Stimulated activated CD4-positive, alpha-beta T cell treated with anti-CD3 and anti-CD28 coated beads, Interleukin-4, amount 100 ng/mL, for 48 hours (primary cell): ENCODE data around the gene EPHX1.
"Not testable (repeated sequence)": the region's sequence is repeated elsewhere in the genome, so short reads cannot be mapped to it uniquely, and the experiment has no call there.

ENCODE experiments used
- DNase-seq, 2 donors: peaks; one replicate each; pipeline ENCODE4 v3.0.0-alpha.2; 2020; ENCODE audit warnings: low read depth in 2 of 2

The EPHX1 gene

DNA sequence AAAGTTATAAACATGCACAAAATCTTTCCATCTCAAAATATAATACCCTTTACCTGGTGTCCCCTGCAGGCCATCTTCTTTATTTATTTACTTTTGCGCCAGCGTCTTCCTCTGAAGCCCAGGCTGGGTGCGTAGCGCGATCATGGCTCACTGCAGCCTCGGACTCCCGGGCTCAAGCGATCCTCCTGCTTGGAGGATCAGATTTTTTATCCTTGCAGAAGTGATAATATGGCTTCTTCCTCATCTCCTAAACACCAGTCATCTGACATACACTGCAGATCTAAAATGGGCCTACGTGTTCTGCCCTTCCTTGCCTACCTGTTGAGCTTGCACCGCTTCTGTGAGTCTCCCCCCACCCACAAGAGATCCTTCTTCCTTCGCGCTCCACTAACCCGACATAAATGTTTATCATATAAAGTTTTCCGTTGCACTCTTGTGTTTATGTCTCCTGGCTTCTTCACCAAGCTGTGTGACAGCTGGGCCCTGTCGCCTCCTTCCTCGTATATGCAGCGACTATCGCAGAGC is 32.8 kb upstream of the EPHX1 start:
- no peak for DNase-seq

- peak; percentile 95 to 97 for DNase-seq
Observed at GRCh38 chr1:225777583-225778336, 32.2 kb upstream of the EPHX1 start, which contains the start of gene SRP9. SRP9 (plus strand) TSS chr1:225777826; CDS start chr1:225777941, 115 bp downstream.

GRCh38 chr1:225778337-225778669 is 31.6 kb upstream of the EPHX1 start:
- DNase-seq: no peak

GRCh38 chr1:225779165-225779564 is 30.8 kb upstream of the EPHX1 start:
- DNase-seq: not testable (repeated sequence)

GRCh38 chr1:225780134-225780533 is 29.8 kb upstream of the EPHX1 start:
- DNase-seq: no peak

DNA sequence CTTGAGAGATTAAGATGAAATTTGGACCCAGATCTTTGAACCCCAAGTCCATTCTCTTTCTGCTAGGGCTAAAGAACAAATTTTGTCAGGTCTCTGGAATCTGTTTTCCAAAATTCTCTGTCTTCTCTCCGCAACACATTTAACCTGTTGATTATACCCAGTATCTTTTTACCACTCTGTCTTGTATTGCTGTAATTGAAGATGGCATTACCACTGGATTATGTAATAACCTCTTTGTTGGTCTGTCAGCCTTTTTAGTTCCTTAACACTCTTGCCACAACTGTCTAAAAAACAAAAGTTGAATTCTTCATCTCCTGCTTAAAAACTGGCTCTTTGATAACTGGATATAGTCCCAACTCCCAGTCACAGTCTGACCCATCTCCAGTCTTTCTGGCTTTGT is 29.3 kb upstream of the EPHX1 start:
- no peak for DNase-seq

DNA sequence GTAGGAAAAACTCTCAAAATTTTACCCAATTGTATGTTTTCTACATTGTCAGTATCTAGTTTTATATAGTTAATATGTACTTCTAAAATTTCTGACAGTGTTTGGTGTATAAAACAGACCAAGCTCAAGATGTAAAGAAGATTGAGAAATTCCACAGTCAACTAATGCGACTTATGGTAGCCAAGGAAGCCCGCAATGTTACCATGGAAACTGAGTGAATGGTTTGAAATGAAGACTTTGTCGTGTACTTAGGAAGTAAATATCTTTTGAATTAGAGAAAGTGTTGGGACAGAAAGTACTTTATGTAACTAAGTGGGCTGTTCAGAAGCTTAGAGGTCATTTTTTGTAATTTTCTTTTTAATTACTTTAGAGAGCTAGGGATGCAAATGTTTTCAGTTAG is 20.8 kb upstream of the EPHX1 start:
- not testable (repeated sequence) for DNase-seq

- no peak for DNase-seq
Observed at GRCh38 chr1:225794954-225795353, 15.0 kb upstream of the EPHX1 start.

DNA sequence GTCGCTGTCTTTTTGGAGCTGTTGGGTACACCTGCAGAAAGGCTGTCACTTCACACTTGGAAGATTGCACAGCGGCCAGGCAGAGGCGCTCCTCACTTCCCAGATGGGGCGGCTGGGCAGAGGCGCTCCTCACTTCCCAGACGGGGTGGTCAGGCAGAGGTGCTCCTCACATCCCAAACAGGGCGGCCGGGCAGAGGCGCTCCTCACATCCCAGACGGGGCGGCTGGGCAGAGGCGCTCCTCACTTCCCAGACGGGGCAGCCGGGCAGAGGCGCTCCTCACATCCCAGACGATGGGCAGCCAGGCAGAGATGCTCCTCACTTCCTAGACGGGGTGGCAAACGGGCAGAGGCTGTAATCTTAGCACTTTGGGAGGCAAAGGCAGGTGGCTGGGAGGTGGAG is 13.8 kb upstream of the EPHX1 start:
- DNase-seq: not testable (repeated sequence)

DNA sequence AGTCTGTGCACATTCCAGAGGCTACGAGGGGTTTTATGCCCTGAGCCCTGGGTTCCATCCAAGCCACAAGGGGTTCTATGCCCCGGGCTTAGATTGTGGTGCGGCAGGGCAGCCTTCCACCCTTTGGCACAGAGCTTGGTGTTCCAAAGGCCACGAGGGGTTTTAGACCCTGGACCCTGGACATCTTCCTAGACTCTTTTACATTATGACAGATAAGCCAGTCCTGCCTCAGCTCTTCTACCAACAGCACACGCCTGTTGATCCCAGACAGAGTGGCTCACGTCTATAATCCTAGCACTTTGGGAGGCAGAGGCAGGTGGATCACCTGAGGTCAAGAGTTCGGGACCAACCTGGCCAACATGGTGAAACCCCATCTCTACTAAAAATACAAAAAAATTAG is 8.8 kb upstream of the EPHX1 start:
- not testable (repeated sequence) for DNase-seq

DNA sequence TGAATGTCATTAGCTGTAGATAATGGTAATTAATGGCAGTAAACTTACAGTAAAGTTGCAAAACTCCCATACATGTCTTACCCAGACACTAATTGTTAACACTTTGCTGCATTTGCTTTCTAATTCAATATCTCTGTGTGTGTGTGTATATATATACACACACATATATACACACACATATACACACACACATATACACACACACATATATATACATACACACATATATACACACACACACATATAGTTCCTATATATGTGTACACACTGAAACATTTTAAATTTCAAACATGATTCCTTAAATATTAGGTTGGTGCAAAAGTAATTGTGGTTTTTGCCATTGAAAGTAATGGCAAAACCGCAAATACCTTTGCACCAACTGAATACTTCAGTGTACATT is 3.7 kb upstream of the EPHX1 start:
- DNase-seq: no peak

DNA sequence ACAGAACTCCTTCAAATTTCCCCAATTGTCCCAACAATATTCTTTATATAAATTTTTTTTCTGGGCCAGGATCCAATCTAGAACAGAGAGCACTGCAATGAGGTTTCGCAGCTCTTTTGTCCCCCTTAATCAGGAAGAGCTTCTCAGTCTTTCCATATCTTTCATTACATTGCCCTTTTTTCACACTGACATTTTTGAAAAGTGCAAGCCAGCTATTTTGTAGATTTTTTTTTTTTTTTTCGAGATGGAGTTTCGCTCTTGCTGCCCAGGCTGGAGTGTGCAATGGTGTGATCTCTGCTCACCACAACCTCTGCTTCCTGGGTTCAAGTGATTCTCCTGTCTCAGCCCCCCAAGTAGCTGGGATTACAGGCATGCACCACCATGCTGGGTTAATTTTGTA is 3.2 kb upstream of the EPHX1 start:
- DNase-seq: not testable (repeated sequence)

DNA sequence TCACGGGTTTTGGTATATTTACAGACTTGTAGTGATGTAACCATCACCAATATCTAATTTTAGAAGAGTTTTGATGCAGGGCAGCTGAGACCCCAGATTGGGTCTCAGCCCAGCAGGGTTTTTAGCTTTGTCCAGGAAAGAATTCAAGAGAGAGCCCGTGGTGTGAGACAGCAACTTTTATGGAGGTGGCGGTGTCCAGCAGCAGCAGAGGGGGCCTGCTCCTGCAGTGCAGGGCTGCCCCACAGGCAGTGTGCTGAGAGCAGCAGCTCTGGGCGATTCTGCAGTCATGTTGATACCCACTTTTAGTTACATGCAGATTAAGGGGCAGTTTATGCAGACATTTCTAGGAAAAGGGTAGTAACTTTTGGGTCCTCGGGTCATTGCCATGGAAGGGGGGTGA is 1.8 kb upstream of the EPHX1 start:
- no peak for DNase-seq

DNA sequence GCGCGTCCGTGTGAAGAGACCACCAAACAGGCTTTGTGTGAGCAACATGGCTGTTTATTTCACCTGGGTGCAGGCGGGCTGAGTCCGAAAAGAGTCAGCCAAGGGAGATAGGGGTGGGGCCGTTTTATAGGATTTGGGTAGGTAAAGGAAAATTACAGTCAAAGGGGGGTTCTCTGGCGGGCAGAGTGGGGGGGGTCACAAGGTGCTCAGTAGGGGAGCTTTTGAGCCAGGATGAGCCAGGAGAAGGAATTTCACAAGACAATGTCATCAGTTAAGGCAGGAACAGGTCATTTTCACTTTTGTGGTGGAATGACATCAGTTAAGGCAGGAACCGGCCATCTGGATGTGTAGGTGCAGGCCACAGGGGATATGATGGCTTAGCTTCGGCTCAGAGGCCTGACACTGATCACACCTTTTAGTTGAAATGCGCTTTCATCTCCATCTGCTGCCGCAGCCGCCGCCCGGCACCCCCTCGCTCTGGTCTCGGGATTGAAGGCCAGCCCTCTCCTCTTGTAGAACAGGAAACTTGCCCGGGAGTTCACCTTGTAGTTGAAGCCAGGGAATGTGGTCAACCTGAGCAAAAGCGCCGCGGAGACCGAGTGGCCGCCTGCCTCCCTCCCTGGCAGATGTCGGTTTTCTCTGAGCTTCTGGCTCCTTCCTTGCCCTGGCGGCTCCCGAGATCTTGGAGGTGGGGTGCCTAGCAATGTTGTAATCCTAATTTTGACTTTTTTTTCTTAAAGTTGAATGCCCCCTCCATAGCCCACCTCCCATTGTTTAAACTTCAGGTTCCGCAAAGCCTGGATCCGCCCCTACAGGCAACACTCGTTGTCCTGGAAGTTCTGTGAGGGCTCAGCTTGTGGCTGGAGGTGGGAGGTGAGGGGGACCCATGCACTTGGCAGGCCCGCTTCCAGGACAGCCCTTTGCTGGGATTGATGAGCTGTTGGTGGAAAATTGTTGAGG is 935 bp downstream of the EPHX1 start:
- not testable (repeated sequence) for DNase-seq

DNA sequence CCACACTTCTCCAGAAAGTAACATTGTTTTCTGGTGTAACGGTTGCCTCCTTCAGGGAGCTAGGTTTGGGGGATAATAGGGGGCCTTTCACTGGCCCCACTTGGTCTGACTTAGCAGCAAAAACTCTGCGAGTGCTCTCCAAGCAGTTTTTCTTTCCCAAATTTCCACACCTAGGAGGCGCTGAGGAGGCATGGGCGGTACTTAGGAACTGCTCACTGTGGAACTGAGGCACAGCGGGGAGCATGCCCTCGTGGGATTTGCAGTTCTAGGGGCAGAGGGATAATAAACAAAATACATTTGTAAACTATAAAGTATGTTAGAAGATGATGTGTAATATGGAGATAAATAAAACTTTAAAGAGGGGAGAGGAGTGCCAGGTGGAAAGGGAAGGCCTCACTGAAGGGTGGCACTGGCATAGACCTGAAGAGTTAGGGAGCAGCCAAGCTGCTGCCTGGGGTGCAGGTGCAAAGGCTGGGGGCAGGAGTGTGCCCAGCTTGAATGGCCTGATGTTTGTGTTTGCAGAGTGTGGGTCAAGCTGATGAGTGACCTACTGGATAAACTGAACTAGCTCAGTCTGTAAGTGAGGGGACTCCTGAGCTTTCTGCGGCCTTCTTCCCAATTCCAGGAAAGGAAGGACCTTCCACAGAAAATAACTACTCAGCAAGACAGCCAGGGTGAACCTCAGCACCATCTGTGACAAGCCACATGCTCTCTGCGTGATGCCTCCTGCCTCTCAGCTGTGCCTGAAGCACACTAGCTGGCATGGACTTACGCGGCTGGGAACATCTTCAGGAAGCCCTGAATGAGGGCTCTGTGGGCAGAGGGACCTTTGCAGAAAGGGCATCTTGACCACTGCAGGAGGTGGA is 1.9 kb downstream of the EPHX1 start:
- no peak for DNase-seq

DNA sequence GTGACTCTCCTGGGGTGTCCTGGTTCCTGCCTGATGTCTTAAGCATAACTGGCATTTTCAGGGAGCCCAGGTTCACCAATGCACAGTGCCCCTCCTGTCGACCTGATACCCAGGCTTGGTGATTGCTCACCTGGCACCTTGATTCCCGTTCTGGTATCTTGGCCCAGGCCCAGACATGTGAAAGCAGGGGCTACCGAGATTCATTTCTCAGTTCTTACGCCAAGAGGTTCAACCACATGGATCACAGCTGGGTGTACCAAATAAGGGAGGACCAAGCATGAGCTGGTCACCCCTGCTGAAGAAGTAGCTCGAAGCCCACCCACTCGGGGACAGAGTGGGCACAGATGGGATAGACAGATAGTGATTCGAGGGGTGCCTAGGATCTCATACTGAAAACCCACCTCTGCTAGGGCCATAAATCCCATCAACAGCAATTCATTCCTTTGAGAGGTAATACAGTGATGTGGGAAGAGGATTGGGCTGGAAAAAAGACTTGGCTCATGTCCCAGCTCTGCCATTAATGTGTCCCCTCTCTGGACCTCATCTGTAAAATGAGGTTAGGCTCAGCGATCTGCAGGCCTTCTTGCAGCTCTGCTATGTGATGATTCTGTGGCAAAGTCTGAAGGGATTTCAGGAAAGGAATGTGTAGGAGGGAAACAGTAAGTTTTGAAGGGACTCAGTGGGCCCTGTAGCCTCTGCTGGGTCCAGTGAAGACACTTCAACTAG is 2.7 kb downstream of the EPHX1 start:
- DNase-seq: no peak

- no peak for DNase-seq
Observed at GRCh38 chr1:225813214-225813964, 3.5 kb downstream of the EPHX1 start.

DNA sequence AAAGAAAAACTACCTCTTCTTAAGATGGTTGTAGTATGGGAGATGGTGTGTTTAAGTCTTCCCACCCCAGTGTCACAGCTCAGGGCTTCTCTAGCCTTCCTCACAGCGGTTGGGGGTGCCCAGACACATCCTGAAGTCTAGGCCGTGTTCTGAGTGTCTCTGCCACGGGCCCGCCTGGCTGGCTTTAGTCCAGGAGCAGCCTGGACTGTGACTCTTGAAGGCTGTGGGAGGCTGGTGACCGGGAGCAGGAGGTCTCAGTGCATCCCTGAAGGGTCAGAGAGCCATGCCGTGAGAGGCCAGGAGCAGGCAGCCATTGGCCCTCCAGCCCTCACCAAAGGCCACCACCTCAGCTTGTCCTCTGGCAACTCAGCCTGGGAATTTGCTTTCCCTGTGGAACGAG is 4.5 kb downstream of the EPHX1 start:
- no peak for DNase-seq

GRCh38 chr1:225815090-225815489 is 5.2 kb downstream of the EPHX1 start:
- DNase-seq: not testable (repeated sequence)

DNA sequence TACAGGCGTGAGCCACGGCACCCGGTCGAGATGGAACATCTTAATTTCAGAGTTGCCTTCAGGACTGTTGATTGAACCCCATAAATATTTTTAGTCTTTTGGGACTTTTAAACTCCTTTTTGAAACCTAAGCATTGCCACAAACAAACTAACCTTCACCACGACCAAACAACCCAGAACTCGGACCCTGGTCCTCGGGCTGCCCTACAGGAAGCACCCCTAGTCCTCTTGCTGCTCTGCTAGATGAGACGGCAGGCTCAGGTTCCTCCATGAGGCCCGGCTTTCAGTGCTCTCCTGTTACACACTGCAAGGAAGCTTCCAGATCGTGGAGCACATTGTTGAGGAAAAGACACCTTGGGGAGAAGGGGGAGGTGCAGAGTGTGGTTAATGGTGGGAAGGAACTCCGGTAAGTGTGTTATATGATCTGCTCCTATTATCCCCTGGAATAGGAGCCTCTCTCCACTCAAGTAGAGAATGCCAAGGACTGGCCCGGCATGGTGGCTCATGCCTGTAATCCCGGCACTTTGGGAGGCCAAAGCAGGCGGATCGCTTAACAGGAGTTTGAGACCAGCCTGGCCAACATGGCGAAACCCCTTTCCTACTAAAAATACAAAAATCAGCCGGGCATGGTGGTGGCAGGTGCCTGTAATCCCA is 5.7 kb downstream of the EPHX1 start:
- DNase-seq: no peak
